ENCODE results near the gene CDR2L.
"Not testable (repeated sequence)": the region's sequence is repeated elsewhere in the genome, so short reads cannot be mapped to it uniquely, and the experiment has no call there.

Gene CDR2L

DNA sequence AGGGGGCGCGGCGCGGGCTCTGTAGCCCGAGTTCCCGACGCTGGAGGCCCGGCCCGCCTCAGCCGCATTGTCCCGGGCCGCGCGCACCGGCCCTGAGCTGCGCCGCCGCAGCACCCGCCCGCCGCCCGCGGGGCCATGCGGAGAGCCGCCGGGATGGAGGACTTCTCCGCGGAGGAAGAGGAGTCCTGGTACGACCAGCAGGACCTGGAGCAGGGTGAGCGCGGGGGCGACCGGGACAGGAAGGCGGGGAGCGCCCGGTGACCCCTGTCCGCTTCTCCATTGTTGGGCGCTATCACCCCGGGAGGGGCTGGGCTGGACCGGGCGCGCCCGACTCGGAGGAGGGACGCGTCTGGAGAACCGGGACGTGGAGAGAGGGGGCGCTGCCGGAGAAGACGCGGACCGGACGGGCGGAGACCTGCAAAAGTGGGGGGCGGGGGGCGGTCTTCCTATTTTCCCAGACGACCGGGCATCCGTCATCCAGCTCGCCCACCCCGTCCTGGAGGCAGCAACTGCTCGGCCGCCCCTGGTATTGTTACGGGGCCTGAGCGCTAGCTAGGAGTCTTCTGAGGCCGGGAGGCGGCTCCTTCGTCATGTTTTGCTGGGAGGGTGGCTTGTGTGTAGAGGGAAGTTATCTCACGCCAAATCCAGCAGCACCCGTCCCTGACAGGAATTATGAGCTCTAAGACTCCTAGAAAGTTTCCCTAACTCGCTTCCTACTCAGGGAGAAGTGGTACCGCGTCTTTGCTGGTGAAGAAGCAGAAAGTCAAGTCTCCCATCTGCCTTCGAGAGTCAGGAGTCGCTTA, 678 bp downstream of the CDR2L start:
- peaks cover 49% of the 10 kb centered on the region for H3K27me3 Mint-ChIP-seq

DNA sequence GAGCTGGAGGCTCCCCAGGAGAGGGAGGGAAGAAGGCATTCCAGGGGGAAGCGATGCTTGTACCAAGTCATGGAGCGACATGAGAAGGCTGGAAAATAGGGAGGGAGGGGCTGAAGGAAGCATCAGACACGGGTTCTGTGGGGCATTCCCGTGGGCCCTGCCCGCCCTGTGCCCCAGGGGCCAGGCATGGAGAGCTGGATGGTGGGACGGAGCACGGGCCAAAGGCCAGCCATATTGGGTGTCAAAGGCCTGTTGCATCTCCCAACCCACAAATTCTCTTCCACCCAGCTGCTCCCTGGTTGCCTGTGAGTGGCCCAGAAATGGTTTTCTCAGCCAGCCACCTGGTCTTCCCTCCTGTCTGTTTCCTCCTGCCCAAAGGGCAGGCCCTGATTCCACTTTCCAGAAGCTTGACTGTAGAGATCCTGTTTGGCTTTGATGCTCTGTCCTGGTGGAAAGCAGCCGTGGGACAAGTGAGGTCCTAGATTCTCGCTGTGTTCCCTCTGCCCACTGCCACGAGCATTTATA, 3.2 kb downstream of the CDR2L start:
- no peaks in the 10 kb centered on the region for H3K9me3 Mint-ChIP-seq
- no peak for ATAC-seq
- H3K27ac Mint-ChIP-seq, result no peak overlapping the region
- H3K4me3 Mint-ChIP-seq, result no peak overlapping the region
- H3K4me1 Mint-ChIP-seq, result peaks cover 18% of the 10 kb centered on the region
- peaks cover 36% of the 10 kb centered on the region for H3K27me3 Mint-ChIP-seq
- H3K36me3 Mint-ChIP-seq, result no peaks in the 10 kb centered on the region

More for the DNA sequence above, 678 bp downstream of the CDR2L start:
- Mint-ChIP-seq H3K4me1 (peaks cover 18% of the 10 kb centered on the region), H3K9me3 (no peaks in the 10 kb centered on the region), H3K36me3 (no peaks in the 10 kb centered on the region), H3K4me3 (peak overlapping the region; percentile 64), H3K27ac (no peak overlapping the region)
- ATAC-seq, result peak; percentile 69

DNA sequence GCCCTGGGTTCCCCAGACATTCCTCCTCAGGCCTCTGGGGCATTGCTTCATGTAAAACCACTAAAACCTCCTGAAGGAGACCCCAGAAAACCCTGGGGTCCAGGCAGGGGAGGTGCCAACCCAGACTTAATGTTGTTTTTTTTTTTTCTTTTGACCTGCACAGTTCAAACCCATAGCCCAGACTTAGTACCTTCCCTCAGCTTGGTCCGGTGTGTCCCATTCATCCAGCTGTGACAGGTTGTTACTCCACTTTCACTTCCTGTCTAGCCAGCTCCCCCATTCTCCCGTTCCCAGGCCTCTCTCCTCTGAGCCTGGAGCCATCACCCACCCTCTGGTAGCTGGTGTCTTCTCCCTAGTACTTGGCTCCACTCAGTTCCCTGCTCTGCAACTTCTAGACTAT, 4.8 kb downstream of the CDR2L start:
- Mint-ChIP-seq H3K27me3 (peaks cover 22% of the 10 kb centered on the region), H3K4me3 (no peak overlapping the region), H3K9me3 (no peaks in the 10 kb centered on the region), H3K4me1 (peaks cover 8% of the 10 kb centered on the region), H3K27ac (no peak overlapping the region), H3K36me3 (no peaks in the 10 kb centered on the region)
- ATAC-seq, result no peak

DNA sequence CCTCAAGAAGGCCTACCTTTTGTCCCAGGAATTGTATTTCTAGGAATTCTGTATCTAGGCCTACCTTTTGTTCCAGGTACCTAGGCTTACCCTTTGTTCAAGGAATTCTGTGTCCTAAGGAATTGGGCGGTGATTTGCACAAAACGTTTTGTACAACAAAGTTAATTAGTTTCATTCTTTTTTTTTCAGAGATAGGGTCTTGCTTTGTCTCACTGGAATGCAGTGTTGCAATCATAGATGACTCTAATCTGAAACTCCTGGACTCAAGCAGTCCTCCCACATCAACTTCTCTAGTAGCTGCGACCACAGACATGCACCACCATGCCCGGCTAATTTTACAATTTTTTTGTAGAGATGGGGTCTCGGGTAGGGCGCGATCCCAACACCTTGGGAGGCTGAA, 7.0 kb downstream of the CDR2L start:
- Mint-ChIP-seq H3K27ac (no peak overlapping the region), H3K27me3 (peaks cover 3% of the 10 kb centered on the region), H3K4me3 (no peak overlapping the region), H3K9me3 (no peaks in the 10 kb centered on the region), H3K4me1 (no peaks in the 10 kb centered on the region), H3K36me3 (no peaks in the 10 kb centered on the region)
- ATAC-seq, result no peak

DNA sequence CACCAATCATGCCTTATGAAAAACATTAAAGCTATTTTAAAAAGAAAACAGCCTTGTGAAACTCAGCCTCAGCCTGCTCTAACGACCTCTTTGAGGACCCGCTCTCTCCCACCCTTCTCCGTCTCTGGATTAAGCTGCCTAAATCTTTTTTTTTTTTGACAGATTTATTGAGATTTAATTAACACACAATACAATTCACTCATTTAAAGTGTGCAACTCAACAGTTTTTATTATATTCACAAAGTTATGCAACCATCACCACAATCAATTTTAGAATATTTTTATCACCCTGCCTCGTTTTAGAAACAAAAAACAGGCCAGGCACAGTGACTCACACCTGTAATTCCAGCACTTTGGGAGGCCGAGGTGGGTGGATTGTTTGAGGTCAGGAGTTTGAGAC, 8.4 kb downstream of the CDR2L start:
- Mint-ChIP-seq H3K27me3 (peaks cover 3% of the 10 kb centered on the region), H3K27ac (no peak overlapping the region), H3K36me3 (no peaks in the 10 kb centered on the region), H3K4me1 (no peaks in the 10 kb centered on the region), H3K4me3 (no peak overlapping the region), H3K9me3 (no peaks in the 10 kb centered on the region)
- no peak for ATAC-seq

DNA sequence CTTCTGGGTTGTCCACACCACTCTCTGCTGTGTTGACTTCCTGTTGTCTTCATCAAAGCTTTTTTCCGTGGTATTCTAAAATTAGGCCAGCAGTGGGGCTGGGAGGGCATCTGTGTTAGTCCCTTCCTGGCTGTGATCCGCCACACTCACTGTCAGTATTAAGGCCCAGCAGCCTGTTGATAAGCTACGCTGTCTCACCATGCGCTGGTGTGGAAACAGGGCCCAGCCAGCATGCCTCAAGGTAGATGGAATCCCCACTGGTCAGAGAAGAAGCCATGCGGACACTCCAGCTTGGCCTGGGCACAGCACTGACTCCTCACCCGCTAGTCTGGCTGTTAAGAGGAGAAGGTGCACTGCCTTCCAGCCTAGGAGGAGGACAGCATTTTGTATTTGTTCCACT, 11.4 kb downstream of the CDR2L start:
- peaks cover 9% of the 10 kb centered on the region for H3K4me1 Mint-ChIP-seq
- no peak overlapping the region for H3K27ac Mint-ChIP-seq
- no peaks in the 10 kb centered on the region for H3K9me3 Mint-ChIP-seq

DNA sequence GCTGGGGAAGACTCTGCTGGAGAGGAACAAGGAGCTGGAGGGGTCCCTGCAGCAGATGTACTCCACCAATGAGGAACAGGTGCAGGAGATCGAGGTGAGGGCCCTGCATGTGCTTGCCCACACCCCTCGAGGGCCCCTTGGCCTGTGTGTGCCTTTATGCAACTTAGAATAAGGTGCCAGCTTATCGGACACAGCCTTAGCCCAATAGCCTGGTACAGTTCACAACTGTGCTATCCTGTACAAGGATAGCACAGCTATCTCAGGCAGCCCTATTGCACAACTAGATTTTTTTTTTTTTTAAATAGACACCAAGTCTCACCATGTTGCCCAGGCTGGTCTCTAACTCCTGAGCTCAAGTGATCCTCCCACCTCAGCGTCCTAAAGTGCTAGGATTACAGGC, 12.1 kb downstream of the CDR2L start:
- Mint-ChIP-seq H3K9me3 (no peaks in the 10 kb centered on the region), H3K4me3 (no peak overlapping the region), H3K27ac (no peak overlapping the region), H3K4me1 (peaks cover 9% of the 10 kb centered on the region), H3K27me3 (peaks cover 29% of the 10 kb centered on the region), H3K36me3 (no peaks in the 10 kb centered on the region)
- no peak for ATAC-seq

More for the DNA sequence above, 11.4 kb downstream of the CDR2L start:
- no peak for ATAC-seq
- H3K4me3 Mint-ChIP-seq, result no peak overlapping the region
- H3K27me3 Mint-ChIP-seq, result peaks cover 23% of the 10 kb centered on the region
- H3K36me3 Mint-ChIP-seq, result no peaks in the 10 kb centered on the region

DNA sequence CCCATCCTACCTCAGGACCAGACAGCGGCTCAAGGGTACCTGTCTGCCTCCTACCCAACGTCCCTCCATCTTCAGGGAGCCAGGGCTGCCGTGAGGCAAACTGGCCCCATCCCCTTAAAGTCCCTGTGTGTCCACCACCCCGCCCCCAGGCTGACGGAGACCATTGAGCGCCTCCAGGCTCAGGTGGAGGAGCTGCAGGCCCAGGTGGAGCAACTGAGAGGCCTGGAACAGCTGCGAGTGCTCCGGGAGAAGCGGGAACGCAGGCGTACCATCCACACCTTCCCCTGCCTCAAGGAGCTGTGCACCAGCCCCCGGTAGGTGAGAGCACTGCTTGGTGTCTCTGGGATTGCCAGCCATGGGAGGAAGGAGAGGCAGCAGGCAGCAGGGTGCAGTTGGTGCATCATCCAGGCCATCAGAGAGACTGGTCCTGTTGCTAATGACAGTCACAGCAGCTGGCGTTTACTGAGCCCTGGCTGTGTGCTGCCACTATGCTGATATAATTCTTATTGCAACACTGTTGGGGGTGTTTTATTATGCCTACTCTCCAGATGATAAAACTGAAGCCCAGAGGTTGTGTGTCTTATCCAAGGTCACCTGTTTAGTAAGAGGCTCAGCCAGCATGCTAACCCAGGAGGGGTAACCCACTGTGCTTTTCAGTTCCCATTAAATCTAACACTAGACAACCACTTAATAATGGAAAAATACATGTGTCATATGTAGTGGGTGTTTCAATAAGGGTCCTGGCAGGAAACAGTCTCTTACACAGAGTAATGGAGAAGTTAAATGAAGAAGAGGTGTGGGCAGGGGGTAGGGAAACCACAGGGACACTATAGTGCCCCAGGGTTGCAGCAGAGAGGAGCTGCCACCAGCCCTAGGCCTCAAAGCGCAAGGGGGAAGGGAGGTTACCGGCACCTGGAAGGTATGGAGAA, 14.7 kb downstream of the CDR2L start:
- no peaks in the 10 kb centered on the region for H3K9me3 Mint-ChIP-seq
- peaks cover 9% of the 10 kb centered on the region for H3K4me1 Mint-ChIP-seq
- H3K36me3 Mint-ChIP-seq, result no peaks in the 10 kb centered on the region
- H3K27ac Mint-ChIP-seq, result peak overlapping the region; percentile 58
- peaks cover 44% of the 10 kb centered on the region for H3K27me3 Mint-ChIP-seq
- no peak overlapping the region for H3K4me3 Mint-ChIP-seq
- ATAC-seq, result peak; percentile 81

DNA sequence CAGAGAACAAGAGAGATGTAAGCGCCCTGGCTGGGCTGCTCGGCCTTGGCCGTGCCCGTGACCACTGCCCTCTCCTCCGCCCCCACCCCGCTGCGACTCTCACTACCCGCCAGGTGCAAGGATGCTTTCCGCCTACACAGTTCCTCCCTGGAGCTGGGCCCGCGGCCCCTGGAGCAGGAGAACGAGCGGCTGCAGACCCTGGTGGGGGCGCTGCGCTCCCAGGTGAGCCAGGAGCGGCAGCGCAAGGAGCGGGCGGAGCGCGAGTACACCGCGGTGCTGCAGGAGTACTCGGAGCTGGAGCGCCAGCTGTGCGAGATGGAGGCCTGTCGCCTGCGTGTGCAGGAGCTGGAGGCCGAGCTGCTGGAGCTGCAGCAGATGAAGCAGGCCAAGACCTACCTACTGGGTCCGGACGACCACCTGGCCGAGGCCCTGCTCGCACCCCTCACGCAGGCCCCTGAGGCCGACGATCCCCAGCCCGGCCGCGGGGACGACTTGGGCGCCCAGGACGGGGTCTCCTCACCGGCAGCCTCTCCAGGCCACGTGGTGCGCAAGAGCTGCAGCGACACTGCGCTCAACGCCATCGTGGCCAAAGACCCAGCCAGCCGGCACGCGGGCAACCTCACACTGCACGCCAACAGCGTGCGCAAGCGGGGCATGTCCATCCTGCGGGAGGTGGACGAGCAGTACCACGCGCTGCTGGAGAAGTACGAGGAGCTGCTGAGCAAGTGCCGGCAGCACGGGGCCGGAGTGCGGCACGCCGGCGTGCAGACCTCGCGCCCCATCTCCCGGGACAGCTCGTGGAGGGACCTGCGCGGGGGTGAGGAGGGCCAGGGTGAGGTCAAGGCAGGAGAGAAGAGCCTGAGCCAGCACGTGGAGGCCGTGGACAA, 15.9 kb downstream of the CDR2L start:
- ATAC-seq, result no peak
- H3K27ac Mint-ChIP-seq, result peak overlapping the region; percentile 58
- H3K9me3 Mint-ChIP-seq, result no peaks in the 10 kb centered on the region
- H3K4me1 Mint-ChIP-seq, result peaks cover 9% of the 10 kb centered on the region
- H3K36me3 Mint-ChIP-seq, result no peaks in the 10 kb centered on the region
- no peak overlapping the region for H3K4me3 Mint-ChIP-seq
- peaks cover 44% of the 10 kb centered on the region for H3K27me3 Mint-ChIP-seq

DNA sequence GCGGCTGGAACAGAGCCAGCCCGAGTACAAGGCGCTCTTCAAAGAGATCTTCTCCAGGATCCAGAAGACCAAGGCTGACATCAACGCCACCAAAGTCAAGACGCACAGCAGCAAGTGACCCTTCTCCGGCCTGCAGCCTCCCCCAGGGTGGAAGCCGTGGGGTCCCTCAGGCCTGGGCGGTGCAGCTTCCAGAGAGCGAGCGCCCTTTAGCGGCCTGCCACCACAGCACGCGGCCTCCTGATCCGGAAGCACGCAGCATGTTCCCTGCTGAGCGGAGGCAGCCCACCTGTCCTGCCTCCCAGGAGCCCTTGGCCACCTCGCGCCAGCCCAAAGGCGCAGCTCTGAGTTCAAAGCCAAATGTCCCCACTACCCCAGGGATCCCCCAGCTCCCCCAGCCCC, 16.5 kb downstream of the CDR2L start:
- H3K9me3 Mint-ChIP-seq, result no peaks in the 10 kb centered on the region
- H3K36me3 Mint-ChIP-seq, result no peaks in the 10 kb centered on the region
- no peak overlapping the region for H3K27ac Mint-ChIP-seq
- no peak for ATAC-seq
- H3K4me1 Mint-ChIP-seq, result peaks cover 9% of the 10 kb centered on the region
- H3K27me3 Mint-ChIP-seq, result peaks cover 44% of the 10 kb centered on the region
- H3K4me3 Mint-ChIP-seq, result no peak overlapping the region

DNA sequence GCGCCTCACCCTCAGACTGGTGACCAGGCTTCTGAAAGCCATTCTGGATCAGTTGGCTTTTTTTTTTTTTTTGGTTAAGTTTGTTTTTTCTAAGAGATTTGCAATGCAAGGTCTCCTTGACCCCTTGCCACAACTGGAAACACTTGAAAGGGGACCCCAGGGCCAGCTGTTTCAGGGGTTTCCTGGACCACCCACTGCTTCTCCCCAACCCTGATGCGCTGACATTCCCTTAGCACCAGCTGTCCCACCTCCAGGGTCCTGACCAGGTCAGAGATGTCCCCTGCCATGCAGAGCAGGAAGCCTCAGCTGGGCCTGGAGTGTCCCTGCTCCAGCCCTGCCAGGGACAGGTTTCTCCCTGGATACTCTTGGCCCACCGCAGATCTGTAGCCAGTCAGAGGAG, 16.9 kb downstream of the CDR2L start:
- ATAC-seq, result no peak
- Mint-ChIP-seq H3K4me3 (no peak overlapping the region), H3K27ac (no peak overlapping the region)

DNA sequence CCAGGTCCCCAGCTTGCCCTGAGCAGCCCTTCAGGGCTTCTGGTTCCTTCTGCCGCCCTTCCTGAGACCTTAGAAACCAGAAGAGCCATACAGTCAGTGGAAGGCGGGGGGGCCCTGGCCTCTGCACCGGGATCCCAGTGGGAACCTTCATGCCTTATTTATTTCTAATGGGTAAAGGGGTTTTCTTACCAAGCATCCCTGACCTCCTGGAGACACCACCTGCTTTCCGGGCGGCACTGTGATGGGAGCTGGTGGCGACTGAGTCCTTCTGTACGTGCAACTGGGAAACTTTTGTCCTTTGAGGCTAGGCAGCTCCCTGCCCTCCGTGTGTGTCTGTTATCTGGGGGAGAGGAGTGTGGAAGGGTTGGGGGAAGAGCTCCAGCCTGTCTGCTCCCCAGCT, 17.9 kb downstream of the CDR2L start:
- no peak for ATAC-seq
- peaks cover 44% of the 10 kb centered on the region for H3K27me3 Mint-ChIP-seq
- H3K9me3 Mint-ChIP-seq, result no peaks in the 10 kb centered on the region
- peaks cover 9% of the 10 kb centered on the region for H3K4me1 Mint-ChIP-seq
- no peaks in the 10 kb centered on the region for H3K36me3 Mint-ChIP-seq
- H3K4me3 Mint-ChIP-seq, result no peak overlapping the region
- H3K27ac Mint-ChIP-seq, result no peak overlapping the region

More for the DNA sequence above, 16.9 kb downstream of the CDR2L start:
- Mint-ChIP-seq H3K27me3 (peaks cover 44% of the 10 kb centered on the region), H3K4me1 (peaks cover 9% of the 10 kb centered on the region), H3K9me3 (no peaks in the 10 kb centered on the region), H3K36me3 (no peaks in the 10 kb centered on the region)

DNA sequence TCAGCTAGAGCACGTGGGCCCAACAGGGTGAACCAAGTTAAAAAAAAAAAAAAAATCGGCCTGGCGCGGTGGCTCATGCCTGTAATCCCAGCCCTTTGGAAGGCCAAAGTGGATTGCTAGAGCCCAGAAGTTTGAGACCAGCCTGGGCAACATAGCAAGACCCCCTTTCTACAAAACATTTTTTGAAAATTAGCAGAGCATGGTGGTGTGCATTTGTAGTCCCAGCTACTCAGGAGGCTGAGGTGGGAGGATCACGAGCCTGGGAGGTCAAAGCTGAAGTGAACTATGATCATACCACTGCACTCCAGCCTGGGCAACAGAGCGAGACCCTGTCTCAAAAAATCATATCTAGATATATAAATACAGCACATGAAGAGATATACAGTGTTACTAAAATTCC, 18.7 kb downstream of the CDR2L start:
- not testable (repeated sequence) for H3K27ac Mint-ChIP-seq

DNA sequence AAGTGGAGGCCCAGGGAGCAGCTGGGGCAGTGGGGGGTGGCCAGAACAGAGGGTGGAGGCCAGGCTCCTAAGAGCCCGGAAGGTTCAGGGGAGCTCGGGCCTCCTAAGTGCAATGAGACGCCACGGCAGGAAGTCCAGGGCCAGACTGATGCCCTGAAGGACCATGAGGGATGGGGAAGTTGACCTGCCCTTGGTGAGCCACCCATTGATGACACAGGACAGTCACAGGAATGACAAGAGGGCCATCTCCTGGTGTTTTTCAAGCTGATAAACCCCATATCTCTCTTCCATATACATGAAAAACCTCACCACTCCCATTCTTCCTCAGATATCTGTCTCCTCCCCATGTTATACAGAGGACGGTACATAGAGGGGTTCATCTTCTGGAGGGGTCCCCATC, 19.2 kb downstream of the CDR2L start:
- no peak overlapping the region for H3K4me3 Mint-ChIP-seq
- H3K36me3 Mint-ChIP-seq, result no peaks in the 10 kb centered on the region
- no peak overlapping the region for H3K27ac Mint-ChIP-seq
- H3K9me3 Mint-ChIP-seq, result no peaks in the 10 kb centered on the region
- peaks cover 9% of the 10 kb centered on the region for H3K4me1 Mint-ChIP-seq
- no peak for ATAC-seq
- H3K27me3 Mint-ChIP-seq, result peaks cover 36% of the 10 kb centered on the region

More for the DNA sequence above, 18.7 kb downstream of the CDR2L start:
- H3K27me3 Mint-ChIP-seq, result peaks cover 39% of the 10 kb centered on the region
- not testable (repeated sequence) for ATAC-seq, H3K4me1 Mint-ChIP-seq, H3K9me3 Mint-ChIP-seq, H3K36me3 Mint-ChIP-seq, H3K4me3 Mint-ChIP-seq

DNA sequence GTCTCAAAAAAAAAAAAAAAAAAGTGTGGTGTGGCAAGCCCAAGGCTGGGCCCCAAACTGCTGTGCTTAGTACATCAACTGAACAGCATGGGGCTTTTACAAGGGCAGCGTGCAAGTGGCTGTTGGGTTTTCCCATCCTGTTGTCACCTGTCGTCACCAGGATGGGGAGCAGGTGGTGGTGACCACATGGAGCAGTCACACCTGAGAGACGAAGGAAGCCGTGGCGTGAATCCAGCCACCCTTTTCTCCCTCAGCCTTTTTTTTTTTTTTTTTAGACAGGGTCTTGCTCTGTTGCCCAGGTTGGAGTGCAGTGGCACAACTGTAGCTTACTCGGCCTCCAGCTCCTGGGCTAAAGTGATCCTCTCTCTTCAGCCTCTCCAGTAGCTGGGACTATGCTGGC, 20.9 kb downstream of the CDR2L start:
- no peak overlapping the region for H3K27ac Mint-ChIP-seq
- no peak for ATAC-seq
- H3K27me3 Mint-ChIP-seq, result peaks cover 21% of the 10 kb centered on the region
- peaks cover 11% of the 10 kb centered on the region for H3K4me1 Mint-ChIP-seq
- no peak overlapping the region for H3K4me3 Mint-ChIP-seq
- no peaks in the 10 kb centered on the region for H3K36me3 Mint-ChIP-seq
- no peaks in the 10 kb centered on the region for H3K9me3 Mint-ChIP-seq

Measured in stimulated activated memory B cell treated with anti-CD40 and anti-IgM and Interleukin-4, amounts not matched to agents 10 μg/mL and 1 μg/mL and 100 μg/mL, for 72 hours (primary cell).